ENCODE measurements around the gene TRAF2.

DNA sequence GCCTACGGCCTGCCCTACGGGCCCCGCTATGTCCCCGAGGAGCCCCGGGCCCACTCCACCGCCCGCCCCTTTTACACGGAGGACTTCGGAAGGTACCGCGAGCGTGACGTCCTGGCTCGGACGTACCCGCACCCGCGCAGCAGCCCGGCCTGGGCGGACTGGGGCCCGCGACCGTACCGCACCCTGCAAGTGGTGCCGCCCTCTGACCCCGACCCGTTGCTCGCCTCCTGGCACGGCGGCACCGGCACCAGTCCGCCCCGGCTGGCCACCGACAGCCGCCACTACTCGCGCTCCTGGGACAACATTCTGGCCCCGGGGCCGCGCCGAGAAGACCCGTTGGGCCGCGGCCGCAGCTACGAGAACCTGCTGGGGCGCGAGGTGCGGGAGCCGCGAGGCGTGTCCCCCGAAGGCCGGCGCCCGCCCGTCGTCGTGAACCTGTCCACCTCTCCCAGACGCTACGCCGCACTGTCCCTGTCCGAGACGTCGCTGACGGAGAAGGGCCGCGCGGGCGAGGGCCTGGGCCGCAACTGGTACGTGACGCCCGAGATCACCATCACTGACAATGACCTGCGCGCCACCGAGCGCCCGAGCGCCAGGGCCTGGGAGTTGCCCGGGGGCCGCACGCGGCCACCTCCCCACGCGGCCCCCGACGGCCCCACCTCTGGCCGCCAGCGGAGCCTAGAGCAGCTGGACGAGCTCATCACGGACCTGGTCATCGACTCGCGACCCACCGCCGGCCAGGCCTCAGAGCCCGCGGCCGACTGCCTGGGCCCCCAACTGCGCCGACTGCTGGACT lies 40.7 kb upstream of the TRAF2 start:
- TF ChIP-seq, protein P1, sequence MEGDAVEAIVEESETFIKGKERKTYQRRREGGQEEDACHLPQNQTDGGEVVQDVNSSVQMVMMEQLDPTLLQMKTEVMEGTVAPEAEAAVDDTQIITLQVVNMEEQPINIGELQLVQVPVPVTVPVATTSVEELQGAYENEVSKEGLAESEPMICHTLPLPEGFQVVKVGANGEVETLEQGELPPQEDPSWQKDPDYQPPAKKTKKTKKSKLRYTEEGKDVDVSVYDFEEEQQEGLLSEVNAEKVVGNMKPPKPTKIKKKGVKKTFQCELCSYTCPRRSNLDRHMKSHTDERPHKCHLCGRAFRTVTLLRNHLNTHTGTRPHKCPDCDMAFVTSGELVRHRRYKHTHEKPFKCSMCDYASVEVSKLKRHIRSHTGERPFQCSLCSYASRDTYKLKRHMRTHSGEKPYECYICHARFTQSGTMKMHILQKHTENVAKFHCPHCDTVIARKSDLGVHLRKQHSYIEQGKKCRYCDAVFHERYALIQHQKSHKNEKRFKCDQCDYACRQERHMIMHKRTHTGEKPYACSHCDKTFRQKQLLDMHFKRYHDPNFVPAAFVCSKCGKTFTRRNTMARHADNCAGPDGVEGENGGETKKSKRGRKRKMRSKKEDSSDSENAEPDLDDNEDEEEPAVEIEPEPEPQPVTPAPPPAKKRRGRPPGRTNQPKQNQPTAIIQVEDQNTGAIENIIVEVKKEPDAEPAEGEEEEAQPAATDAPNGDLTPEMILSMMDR (IDR thresholded peaks at IDR 0.05) = no peak
- TF ChIP-seq POLR2A (IDR thresholded peaks at IDR 0.05) = no peak

Measured in tibial nerve (tissue), 3 donors.